Gastroesophageal sphincter (tissue), 4 donors: ENCODE measurements around the gene ZIC1. TPM values are rescaled to one million over a fixed set of nuclear protein-coding genes. Genes with fewer than 3 reads are reported as not detected.

Source experiments
- ATAC-seq: fragments of 150-250 bp; one replicate; pipeline ENCODE4 v1.9.1; 2016; ENCODE audit warnings: mild to moderate bottlenecking, moderate library complexity
- H3K27ac ChIP-seq, 4 donors: fragments of 200-600 bp; sonication (generic) in 3 of 4; 1 replicate in 3 of 4; 2 replicates in 1 of 4; pipeline ENCODE4 v1.5.1; 2016 to 2019
- H3K27me3 ChIP-seq: fragments of 200-600 bp; sonication (generic); one replicate; pipeline ENCODE4 v1.5.1; 2019
- H3K36me3 ChIP-seq, 2 donors: fragments of 200-600 bp; sonication (generic); one replicate each; pipeline ENCODE4 v1.5.1; 2019; ENCODE audit warnings: control low read depth in 1 of 2
- H3K4me1 ChIP-seq, 3 donors: fragments of 200-600 bp; sonication (generic); 1 replicate in 2 of 3; 2 replicates in 1 of 3; pipeline ENCODE4 v1.5.1; 2016 to 2019; ENCODE audit warnings: control low read depth in 2 of 3
- H3K4me3 ChIP-seq, 2 donors: fragments of 200-600 bp; sonication (generic); one replicate each; pipeline ENCODE4 v1.5.1; 2019; ENCODE audit warnings: mild to moderate bottlenecking in 1 of 2, moderate library complexity in 1 of 2
- H3K9me3 ChIP-seq, 3 donors: fragments of 200-600 bp; sonication (generic); one replicate each; pipeline ENCODE4 v1.5.1; 2017 to 2019; ENCODE audit warnings: control low read depth in 2 of 3
- CTCF ChIP-seq, 4 experiments: fragments of 200-600 bp in 2 of 4; fragments of 450-650 bp in 2 of 4; sonication (generic) in 1 of 4; IDR thresholded peaks; one replicate each; pipeline ENCODE4 v1.5.1; 2017 to 2019; ENCODE audit warnings: antibody characterized with exemption in 4 of 4, mild to moderate bottlenecking in 2 of 4, moderate library complexity in 2 of 4
- EP300 ChIP-seq: sonication (generic); formaldehyde crosslinking; IDR thresholded peaks from one replicate; pipeline ENCODE4 v1.6.1; 2017; ENCODE audit warnings: antibody characterized with exemption, mild to moderate bottlenecking
- POLR2A ChIP-seq, 2 donors: fragments of 450-650 bp; IDR thresholded peaks; one replicate each; pipeline ENCODE4 v1.6.1; 2017; ENCODE audit warnings: antibody characterized with exemption in 2 of 2, mild to moderate bottlenecking in 2 of 2, moderate library complexity in 1 of 2
- POLR2AphosphoS5 ChIP-seq: sonication (generic); formaldehyde crosslinking; IDR thresholded peaks from one replicate; pipeline ENCODE4 v1.6.1; 2017; ENCODE audit warnings: antibody characterized with exemption
- WGBS, 2 donors: methylation state at CpG; one replicate each; pipeline ENCODE4 v1.1.5; 2018; ENCODE audit warnings: low coverage in 1 of 2; 5-methylcytosine and 5-hydroxymethylcytosine counted together
- total RNA-seq, 4 donors: library from RNA; depleted of rRNA; stranded (reverse); fragments of >200 nt; gene quantifications; one replicate each; pipeline ENCODE4 v1.1.0, GENCODE V29; 2016

Gene ZIC1
- total RNA-seq, 4 donors from 2014 or later, result 0.08 to 0.27 TPM; not detected in 2

DNA sequence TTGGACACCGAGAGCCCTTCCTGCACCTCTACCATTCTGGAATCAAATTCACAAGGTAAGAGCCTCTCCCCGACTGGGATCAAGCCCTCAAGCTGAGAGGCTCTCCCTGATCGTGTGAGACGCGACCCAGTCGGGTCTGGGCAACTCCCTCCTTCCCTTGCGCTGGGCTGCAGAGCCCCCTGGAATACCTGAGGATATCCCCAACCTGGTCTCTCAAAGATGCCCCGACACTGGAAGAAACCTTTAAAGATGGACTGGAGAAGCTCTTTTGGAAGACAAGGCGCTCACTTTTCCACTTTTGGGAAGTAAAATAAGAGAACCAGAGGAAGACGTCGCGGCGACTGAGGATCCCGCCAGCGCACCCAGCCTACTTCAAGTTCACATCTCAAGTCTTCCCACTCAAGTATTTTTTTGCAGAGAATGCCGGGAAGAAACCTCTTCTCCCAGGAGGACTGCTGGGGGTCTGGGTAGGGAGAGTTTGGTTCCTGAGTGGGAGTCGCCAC, 36.6 kb upstream of the ZIC1 start:
- no peak overlapping the region for H3K4me3 ChIP-seq
- no peak overlapping the region for H3K27ac ChIP-seq
- H3K27me3 ChIP-seq, result peaks cover 100% of the 10 kb centered on the region
- no peak for ATAC-seq
- no peak for TF ChIP-seq POLR2A (IDR thresholded peaks at IDR 0.05)
- no peak for TF ChIP-seq POLR2AphosphoS5
- TF ChIP-seq CTCF (IDR thresholded peaks at IDR 0.05), result no peak
- no peak for TF ChIP-seq EP300
- peaks cover 0 to under 1% (median 0%) of the 10 kb centered on the region in 3 donors for H3K9me3 ChIP-seq
- 0 to 5% methylated on average over 8 of the region's 17 CpGs for WGBS, 2 donors
- H3K4me1 ChIP-seq, result peaks cover 0 to 3% (median 0%) of the 10 kb centered on the region in 3 donors
- H3K36me3 ChIP-seq, result no peaks in the 10 kb centered on the region

- H3K36me3 ChIP-seq, result no peaks in the 10 kb centered on the region
- ATAC-seq, result no peak
- H3K27ac ChIP-seq, result no peak overlapping the region
- H3K4me3 ChIP-seq, result no peak overlapping the region
- peaks cover 0 to 2% (median 0%) of the 10 kb centered on the region in 3 donors for H3K9me3 ChIP-seq
- TF ChIP-seq POLR2A (IDR thresholded peaks at IDR 0.05) (no peak), CTCF (IDR thresholded peaks at IDR 0.05) (no peak), EP300 (no peak), POLR2AphosphoS5 (no peak)
- H3K4me1 ChIP-seq, result peaks cover 0 to 3% (median 0%) of the 10 kb centered on the region in 3 donors
- WGBS, 2 donors, result 10% methylated on average over 3 of the region's 6 CpGs; no CpG with 5 or more reads in 1 of the 2 donors
- peaks cover 100% of the 10 kb centered on the region for H3K27me3 ChIP-seq
These were observed 35.9 kb upstream of the ZIC1 start for GRCh38 chr3:147373301-147373700.

GRCh38 chr3:147377412-147378367, 31.5 kb upstream of the ZIC1 start:
- no peak overlapping the region for H3K27ac ChIP-seq
- H3K9me3 ChIP-seq, result peaks cover 0 to 2% (median 0%) of the 10 kb centered on the region in 3 donors
- TF ChIP-seq POLR2AphosphoS5, result no peak
- TF ChIP-seq EP300, result no peak
- TF ChIP-seq POLR2A (IDR thresholded peaks at IDR 0.05), result no peak
- no peak for TF ChIP-seq CTCF (IDR thresholded peaks at IDR 0.05)
- WGBS, 2 donors, result 1 to 2% methylated on average over 13 to 22 of the region's 30 CpGs
- no peaks in the 10 kb centered on the region for H3K4me1 ChIP-seq
- H3K36me3 ChIP-seq, result no peaks in the 10 kb centered on the region
- peaks cover 100% of the 10 kb centered on the region for H3K27me3 ChIP-seq
- ATAC-seq, result no peak
- no peak overlapping the region for H3K4me3 ChIP-seq

DNA sequence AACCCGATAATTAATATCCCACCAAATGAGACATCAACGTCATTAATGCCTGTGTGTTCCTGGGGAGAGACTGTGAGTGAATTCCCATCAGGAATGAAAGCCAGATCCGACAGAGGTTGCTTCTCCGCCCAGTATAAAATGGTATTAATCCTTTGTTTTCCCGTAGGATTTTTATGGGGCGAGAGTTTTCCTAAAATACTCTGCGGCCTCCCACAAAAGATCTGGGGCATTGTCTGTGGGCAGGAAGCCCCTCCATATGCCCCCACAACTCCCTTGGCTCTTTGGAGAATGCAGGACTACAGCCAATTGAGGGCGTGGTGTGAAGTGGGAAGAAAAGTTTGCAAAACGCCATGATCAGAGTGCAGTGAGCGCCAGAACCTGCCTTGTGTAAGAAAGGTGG, 29.5 kb upstream of the ZIC1 start:
- no peak for TF ChIP-seq EP300
- TF ChIP-seq CTCF (IDR thresholded peaks at IDR 0.05), result no peak
- no peak for TF ChIP-seq POLR2A (IDR thresholded peaks at IDR 0.05)
- no peak for TF ChIP-seq POLR2AphosphoS5
- peaks cover 100% of the 10 kb centered on the region for H3K27me3 ChIP-seq
- H3K27ac ChIP-seq, result no peak overlapping the region
- WGBS, 2 donors, result 1% methylated on average over 7 to 10 of the region's 10 CpGs
- H3K36me3 ChIP-seq, result no peaks in the 10 kb centered on the region
- H3K4me3 ChIP-seq, result no peak overlapping the region
- ATAC-seq, result no peak
- H3K4me1 ChIP-seq, result no peaks in the 10 kb centered on the region
- H3K9me3 ChIP-seq, result peaks cover 0 to 2% (median 0%) of the 10 kb centered on the region in 3 donors
